ENCODE data around the gene FAM20A.
"Not testable (repeated sequence)": the region's sequence is repeated elsewhere in the genome, so short reads cannot be mapped to it uniquely, and the experiment has no call there.

The FAM20A gene

DNA sequence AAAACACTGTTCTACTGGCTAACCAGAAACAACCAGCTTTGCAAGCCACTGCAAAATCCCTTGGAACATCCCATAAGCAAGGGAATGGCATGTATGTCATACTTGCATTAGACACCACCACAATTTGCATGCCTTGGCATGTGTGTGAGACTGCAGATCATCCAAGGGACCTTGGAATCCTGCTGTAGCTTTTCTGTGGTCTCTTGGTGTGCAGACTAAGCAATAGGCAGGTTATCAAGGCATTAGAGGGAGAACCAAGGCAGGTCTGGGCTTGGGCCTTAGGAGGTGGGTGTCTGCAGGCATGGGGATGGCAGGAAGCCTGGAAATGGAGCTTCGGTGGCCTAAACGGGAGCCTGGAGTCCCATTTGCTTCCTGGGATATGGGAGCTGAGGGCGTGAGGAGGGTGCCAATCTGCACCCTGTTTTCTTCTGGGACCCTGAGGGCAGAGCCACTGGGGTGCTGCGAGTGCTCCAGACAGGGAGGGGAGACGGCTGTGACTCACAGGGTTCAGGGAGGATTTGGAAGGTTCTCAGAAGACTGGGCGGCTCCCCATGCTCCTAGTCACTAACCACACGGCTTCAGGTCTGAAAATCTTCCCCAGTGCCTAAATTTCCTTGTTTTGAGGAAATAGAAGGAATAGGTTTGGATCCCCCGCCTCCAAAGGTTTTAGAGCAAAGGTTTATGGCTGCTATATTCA lies 36.6 kb downstream of the FAM20A start:
- no peak for DNase-seq

GRCh38 chr17:68562736-68563135 lies 38.4 kb downstream of the FAM20A start:
- DNase-seq, result no peak

GRCh38 chr17:68560966-68561720 lies 40.0 kb downstream of the FAM20A start:
- DNase-seq, result no peak

DNA sequence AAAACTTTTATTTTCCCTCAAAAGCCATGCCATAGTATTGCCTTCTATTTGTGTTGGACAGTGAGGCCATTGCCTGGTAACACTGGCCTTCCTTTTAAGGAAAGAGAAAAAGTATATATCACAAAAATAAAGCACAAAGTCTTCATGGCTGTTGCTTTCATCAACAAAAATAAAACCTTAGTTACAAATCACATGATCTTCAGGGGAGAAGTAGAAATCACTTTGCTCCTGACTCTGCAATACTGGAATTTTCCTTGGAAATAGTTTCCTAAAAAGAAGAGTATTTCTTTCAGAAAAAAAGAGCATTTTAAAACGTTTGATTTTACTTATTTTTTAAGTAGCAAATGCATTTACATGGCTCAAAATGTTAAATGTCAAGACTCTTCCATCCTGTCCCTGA lies 41.9 kb downstream of the FAM20A start:
- DNase-seq, result no peak

GRCh38 chr17:68556551-68556950 lies 44.6 kb downstream of the FAM20A start:
- no peak for DNase-seq

- DNase-seq, result no peak
Measured at GRCh38 chr17:68544111-68544915, 56.9 kb downstream of the FAM20A start.

DNA sequence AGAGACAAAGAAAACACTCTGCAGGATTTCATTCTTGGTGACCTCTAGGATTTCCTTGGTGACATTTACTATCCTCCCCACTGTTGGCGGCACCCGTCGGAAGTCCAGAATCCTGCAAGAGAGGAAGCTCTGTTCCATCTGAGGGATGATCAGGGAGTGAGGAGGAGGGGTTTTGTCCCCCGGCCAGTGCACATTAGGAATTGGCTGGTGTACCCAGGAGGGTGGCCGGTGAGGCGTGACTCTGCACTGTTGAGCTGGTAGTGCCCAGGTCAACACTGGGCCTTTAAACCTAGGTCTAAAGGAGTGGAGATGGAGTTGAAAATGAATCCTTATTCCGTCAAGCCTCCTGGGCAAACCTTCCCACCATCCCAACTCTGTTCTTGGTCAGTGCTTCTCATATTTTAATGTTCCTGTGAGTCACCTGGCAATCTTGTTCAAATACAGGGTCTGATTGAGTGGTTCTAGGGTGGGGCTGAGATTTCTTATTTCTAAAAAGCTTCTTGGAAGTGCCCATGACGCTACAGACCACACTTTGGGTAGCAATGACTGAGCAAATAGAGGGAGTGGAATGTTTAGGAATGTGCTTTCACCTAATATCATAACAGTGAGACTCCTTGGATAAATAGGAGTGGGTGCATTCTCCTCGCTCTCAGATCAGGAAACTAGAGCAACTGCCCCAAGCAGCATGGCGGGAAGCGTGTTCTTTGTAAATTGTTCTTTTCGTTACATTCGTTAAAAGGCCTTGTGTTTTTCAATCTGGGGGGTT lies 58.3 kb downstream of the FAM20A start:
- DNase-seq, result no peak

DNA sequence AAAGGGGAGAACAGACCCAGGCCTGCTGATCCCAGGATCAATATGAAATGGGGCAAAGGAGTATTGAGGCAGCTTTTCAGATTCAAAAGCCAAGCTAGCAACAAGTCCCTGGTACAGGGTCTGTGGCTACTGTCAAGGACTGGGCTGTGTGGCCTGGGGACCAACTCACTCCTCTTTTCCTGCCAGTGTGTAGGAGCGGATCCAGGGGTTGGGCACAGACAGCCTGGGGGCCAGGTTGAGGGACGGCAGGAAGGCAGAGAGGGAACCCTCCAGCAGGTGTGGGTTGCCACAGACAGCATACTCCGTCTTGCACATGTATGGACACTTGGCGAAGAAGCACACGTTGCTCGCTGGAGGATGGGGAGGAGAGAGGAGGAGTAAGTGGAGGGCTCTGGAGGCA lies 59.4 kb downstream of the FAM20A start:
- no peak for DNase-seq

DNA sequence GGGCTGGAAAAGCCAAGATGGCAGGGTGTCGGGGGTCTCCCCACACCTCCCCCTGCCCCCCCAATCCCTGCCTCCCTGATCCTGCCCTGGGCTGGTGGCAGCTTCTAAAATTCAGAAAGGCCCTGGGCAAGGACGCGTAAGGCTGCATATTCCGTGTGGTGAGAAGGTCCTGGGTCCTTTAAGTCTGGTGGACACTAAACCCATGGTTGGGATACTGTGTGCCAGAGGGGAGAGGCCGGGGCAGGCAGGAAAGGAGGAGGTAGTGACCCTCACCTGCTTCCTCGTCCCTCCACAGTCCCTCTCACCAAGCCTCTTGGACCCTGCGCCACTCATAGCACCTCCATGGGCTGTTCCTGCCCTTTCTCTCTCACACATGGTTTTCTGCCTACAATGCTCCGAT lies 60.2 kb downstream of the FAM20A start:
- no peak for DNase-seq

DNA sequence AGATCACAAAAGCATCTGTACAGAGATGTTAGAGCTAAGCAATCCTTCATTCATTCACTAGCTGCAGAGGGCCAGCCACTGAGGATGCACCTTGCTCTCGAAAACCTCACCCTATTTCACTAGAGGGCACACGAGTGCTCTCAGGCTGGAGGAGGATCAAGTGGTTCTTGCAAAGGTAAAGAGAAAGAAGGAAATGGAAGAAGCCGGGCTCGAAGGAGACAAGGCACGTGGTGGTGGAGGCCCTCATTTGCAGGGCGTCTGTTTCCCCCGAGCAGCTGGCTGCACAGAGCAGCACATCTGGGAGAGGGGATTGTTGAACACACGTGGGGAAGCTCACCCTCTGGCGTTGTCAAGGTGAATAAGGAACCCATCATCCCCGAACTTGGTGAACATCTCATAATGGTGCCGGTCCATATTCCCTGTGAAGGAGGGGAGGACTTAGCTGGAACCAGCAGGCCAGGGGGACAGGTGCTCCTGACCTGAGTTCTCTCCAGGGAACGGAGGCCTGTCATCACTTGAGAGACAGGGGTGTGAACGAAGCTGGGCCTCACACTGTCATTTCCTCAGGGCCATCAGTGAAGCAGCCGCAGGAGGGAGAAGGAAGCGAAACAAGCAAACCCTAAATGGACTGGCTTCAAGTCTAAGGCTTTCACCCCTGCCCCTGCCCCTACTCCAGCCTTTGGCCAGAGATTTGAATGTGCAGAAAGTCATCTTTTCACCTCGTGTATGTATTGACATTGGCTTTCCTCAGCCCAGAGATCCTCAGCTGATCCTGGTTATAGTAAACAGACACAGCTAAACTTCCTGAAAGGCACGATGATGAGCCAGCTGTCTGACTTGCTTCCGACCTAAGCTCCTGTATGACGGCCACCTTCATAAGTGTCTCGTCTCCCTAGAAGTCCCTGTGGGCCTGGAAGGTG lies 61.4 kb downstream of the FAM20A start:
- peak; percentile 28 for DNase-seq

DNA sequence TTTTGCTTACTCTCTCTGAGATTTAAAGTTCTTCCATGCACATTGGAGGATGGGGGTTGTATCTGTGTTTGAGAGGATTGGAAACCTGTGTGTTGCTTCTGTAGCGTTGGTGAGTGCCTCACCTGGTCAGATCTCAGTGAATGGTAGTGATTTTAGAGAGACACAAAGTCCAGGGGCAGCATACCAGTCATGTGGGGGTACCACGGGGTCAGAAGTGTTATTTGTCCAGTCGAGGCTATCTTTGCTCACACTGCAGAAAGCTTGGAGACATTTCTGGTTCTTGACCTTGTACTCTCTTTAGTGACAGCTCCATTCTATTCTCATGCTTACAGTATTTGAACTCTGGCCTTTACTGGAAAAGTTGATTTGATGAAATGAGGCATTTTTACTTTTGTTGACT lies 65.2 kb downstream of the FAM20A start:
- no peak for DNase-seq

GRCh38 chr17:68534695-68535088 lies 66.5 kb downstream of the FAM20A start:
- no peak for DNase-seq

- DNase-seq, result peak; percentile 43
Measured at GRCh38 chr17:68533887-68534694, 67.1 kb downstream of the FAM20A start.

DNA sequence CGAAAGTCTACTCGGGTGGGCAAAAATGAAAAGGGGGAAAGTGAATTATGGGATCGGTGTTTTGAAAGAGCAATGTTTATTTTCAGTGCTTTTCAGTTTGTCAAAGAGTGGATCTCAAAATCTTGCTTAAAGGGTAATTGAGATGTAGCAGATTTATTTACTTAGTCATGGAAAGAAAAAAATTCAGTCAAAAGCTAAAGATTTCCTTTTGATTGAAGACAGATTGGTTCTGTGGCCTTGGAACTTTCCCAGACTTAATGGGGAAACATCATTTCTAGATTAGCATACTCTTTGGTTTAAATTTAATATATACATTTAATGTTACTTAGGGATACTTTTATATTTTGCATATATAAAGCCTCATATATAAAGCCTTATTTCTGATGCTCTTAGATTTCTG lies 68.3 kb downstream of the FAM20A start:
- no peak for DNase-seq

GRCh38 chr17:68531252-68531651 lies 69.9 kb downstream of the FAM20A start:
- DNase-seq, result no peak

GRCh38 chr17:68527314-68527713 lies 73.9 kb downstream of the FAM20A start:
- no peak for DNase-seq

GRCh38 chr17:68526548-68526947 lies 74.6 kb downstream of the FAM20A start:
- no peak for DNase-seq

DNA sequence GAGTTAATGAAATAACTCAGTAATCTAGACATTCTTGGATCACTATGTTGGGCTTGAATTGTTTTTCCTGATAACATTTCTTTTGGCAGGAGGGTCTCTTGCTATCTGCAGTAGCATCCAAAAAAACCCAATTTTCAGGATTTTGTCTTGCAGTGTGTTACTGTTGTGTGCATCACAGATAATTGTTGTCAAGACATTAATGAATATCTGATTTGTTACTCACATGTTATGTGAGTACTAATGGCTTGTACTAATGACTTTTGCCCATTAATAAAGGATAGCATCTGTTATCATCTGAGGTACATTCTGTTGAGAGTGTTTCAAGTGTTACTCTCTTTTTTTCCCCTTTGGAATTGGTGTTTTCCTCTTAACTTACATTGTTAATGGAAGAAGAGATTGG lies 78.9 kb downstream of the FAM20A start:
- DNase-seq, result no peak

- no peak for DNase-seq
Measured at GRCh38 chr17:68519911-68520310, 81.3 kb downstream of the FAM20A start.

DNA sequence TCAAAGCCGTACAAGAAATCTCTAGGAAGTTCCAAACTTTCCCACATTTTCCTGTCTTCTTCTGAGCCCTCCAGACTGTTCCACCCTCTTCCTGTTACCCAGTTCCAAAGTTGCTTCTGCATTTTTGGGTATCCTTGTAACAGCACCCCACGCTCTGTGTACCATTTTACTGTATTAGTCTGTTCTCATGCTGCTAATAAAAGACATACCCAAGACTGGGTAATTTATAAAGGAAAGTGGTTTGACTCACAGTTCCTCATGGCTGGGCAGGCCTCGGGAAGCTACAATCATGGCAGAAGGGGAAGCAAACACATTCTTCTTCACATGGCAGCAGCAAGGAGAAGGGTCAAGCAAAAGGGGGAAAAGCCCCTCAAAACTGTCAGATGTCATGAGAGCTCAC lies 82.1 kb downstream of the FAM20A start:
- DNase-seq, result not testable (repeated sequence)

Measured in fibroblast of skin of right biceps (primary cell).